GM11168 (cell line): ENCODE data around the gene ZFP90.
"Not testable (repeated sequence)": the region's sequence is repeated elsewhere in the genome, so short reads cannot be mapped to it uniquely, and the experiment has no call there.

Experiments
- in situ Hi-C: fragments of 300-500 bp; cut with MboI; formaldehyde crosslinking; loops from one replicate; pipeline ENCODE4 v1.12.0; 2022; ENCODE audit warnings: low sequenced_read_pairs; ENCODE audit not compliant: unreplicated experiment

The ZFP90 gene

GRCh38 chr16:68538880-68539701, at the start of gene ZFP90:
TSS of gene ZFP90 (plus strand) at chr16:68539291. CDS start at chr16:68539793, 502 bp downstream.
- in situ Hi-C loops: no loop called here

GRCh38 chr16:68490358-68490757, 48.7 kb upstream of the ZFP90 start:
- in situ Hi-C loops: no loop called here

- in situ Hi-C loops: no loop called here
These were observed 48.1 kb upstream of the ZFP90 start for GRCh38 chr16:68490829-68491575.

- in situ Hi-C loops: no loop called here
These were observed 47.5 kb upstream of the ZFP90 start for GRCh38 chr16:68491576-68491950.

- in situ Hi-C loops: no loop called here
These were observed 46.9 kb upstream of the ZFP90 start for GRCh38 chr16:68492151-68492542.

GRCh38 chr16:68492543-68493411, 46.3 kb upstream of the ZFP90 start:
- in situ Hi-C loops: no loop called here

- in situ Hi-C loops: no loop called here
These were observed 45.5 kb upstream of the ZFP90 start for GRCh38 chr16:68493412-68494070.

- in situ Hi-C loops: not testable (repeated sequence)
These were observed 44.8 kb upstream of the ZFP90 start for GRCh38 chr16:68494261-68494660.

GRCh38 chr16:68496689-68497088, 42.4 kb upstream of the ZFP90 start:
- in situ Hi-C loops: no loop called here

- in situ Hi-C loops: no loop called here
These were observed 40.1 kb upstream of the ZFP90 start for GRCh38 chr16:68499006-68499405.

- in situ Hi-C loops: no loop called here
These were observed 35.8 kb upstream of the ZFP90 start for GRCh38 chr16:68503334-68503733.

GRCh38 chr16:68504066-68504465, 35.0 kb upstream of the ZFP90 start:
- in situ Hi-C loops: no loop called here

- in situ Hi-C loops: no loop called here
These were observed 32.6 kb upstream of the ZFP90 start for GRCh38 chr16:68506331-68507053.

GRCh38 chr16:68508013-68508412, 31.1 kb upstream of the ZFP90 start:
- in situ Hi-C loops: no loop called here

- in situ Hi-C loops: no loop called here
These were observed 30.4 kb upstream of the ZFP90 start for GRCh38 chr16:68508641-68509240.

GRCh38 chr16:68509381-68509780, 29.7 kb upstream of the ZFP90 start:
- in situ Hi-C loops: no loop called here

- in situ Hi-C loops: no loop called here
These were observed 28.3 kb upstream of the ZFP90 start for GRCh38 chr16:68510775-68511174.

GRCh38 chr16:68512183-68512582, 26.9 kb upstream of the ZFP90 start:
- in situ Hi-C loops: no loop called here

- in situ Hi-C loops: no loop called here
These were observed 26.3 kb upstream of the ZFP90 start for GRCh38 chr16:68512742-68513141.
